Measurements from ENCODE around the gene DBX1.

DBX1 gene

GRCh38 chr11:20120134-20120925 lies 39.9 kb downstream of the DBX1 start:
- DNase-seq: no peak

GRCh38 chr11:20119315-20119714 lies 41.0 kb downstream of the DBX1 start:
- DNase-seq: no peak

GRCh38 chr11:20118209-20118608 lies 42.1 kb downstream of the DBX1 start:
- no peak for DNase-seq

GRCh38 chr11:20117291-20117690 lies 43.0 kb downstream of the DBX1 start:
- DNase-seq: no peak

- no peak for DNase-seq
Measured at GRCh38 chr11:20116825-20117224, 43.5 kb downstream of the DBX1 start.

GRCh38 chr11:20114588-20114987 lies 45.7 kb downstream of the DBX1 start:
- peak; percentile 59 for DNase-seq

GRCh38 chr11:20113149-20113438 lies 47.2 kb downstream of the DBX1 start:
- DNase-seq: no peak

GRCh38 chr11:20112291-20113148 lies 47.8 kb downstream of the DBX1 start:
- peak; percentile 94 for DNase-seq

GRCh38 chr11:20111871-20112270 lies 48.4 kb downstream of the DBX1 start:
- DNase-seq: no peak

- peak; percentile 94 for DNase-seq
Measured at GRCh38 chr11:20110908-20111669, 49.2 kb downstream of the DBX1 start.

GRCh38 chr11:20109731-20110445 lies 50.4 kb downstream of the DBX1 start:
- DNase-seq: peak; percentile 29

All from fibroblast of skin of right biceps (primary cell).